Prostate gland (tissue), 2 donors: ENCODE measurements around the gene ADNP.

Experiments
- CTCF ChIP-seq, 4 experiments: fragments of 200-600 bp in 2 of 4; fragments of 450-650 bp in 2 of 4; sonication (generic) in 2 of 4; IDR thresholded peaks; 1 replicate in 3 of 4; 2 replicates in 1 of 4; pipeline ENCODE4 v1.5.1; 2016 to 2019; ENCODE audit warnings: antibody characterized with exemption in 4 of 4, mild to moderate bottlenecking in 2 of 4, moderate library complexity in 2 of 4
- POLR2A ChIP-seq: fragments of 450-650 bp; IDR thresholded peaks from one replicate; pipeline ENCODE4 v1.6.1; 2016; ENCODE audit warnings: antibody characterized with exemption, mild to moderate bottlenecking
- POLR2AphosphoS5 ChIP-seq: sonication (generic); formaldehyde crosslinking; IDR thresholded peaks from one replicate; pipeline ENCODE4 v1.6.1; 2017; ENCODE audit warnings: antibody characterized with exemption

DNA sequence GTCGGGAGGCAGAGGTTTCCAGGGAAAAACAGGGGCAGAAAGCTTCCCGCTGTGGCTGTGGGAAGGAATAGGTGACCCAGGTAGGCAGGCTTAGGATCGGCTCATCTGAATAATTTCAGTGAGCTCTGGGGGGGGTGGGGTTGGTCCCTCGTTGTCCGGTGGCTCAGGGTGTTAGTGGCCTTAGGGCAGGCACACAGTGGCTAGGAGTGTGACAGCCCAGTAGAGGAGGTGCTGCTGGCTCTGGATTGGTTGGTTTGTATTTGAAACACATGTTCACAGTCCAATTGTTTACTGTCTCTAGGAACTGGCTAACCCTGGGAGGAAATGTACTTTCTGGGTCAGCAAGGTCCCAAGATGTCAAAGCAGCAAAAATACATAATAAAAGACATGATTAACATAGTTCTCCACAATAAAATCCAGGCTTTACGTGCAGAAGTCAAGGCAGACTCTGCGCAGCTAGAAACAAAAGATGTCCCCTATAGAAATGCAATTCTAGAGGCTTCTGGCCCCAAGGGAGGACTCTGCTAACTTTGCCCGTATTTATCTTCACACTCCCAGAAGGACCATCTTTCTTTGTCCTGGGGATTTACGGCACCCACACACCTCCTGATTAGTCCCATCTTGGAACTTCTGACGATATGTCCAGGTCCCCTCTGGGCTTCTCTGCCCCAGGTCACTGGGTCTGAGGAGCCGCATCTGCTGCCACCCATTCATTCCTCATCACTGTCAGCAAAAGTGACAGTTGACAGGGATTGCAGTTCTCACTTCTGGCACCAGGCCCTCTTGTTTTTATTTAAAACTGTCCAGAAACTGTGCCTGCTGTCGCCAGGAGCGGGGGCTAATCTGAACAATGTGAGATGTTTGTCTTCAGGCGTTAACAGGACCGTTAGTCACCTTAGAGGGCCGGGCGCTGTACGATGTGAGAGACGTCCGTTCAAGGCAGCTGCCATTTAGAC is 46.1 kb upstream of the ADNP start:
- no peak for TF ChIP-seq CTCF (IDR thresholded peaks at IDR 0.05)
- TF ChIP-seq POLR2AphosphoS5 = no peak
- no peak for TF ChIP-seq POLR2A
